Measurements from ENCODE around the gene SORCS2.

Gene SORCS2

GRCh38 chr4:7717946-7718490 lies 525.7 kb downstream of the SORCS2 start:
- Histone ChIP-seq H3K79me2 (ENCODE audit: control insufficient read depth, low read length) (no peaks in the 10 kb centered on the region), H3K9me2 (replicated peaks; ENCODE audit: control insufficient read depth, low read length) (no peaks in the 10 kb centered on the region), H3K27me3 (ENCODE audit: control insufficient read depth, low read length) (0 out of 2 replicates have a peak, but pooled peaks cover 2% of the 10 kb centered on the region), H3K27ac (ENCODE audit: low read depth, low read length) (no peak overlapping the region), H3K4me3 (ENCODE audit: low read length) (no peak overlapping the region), H3K4me2 (ENCODE audit: low read length) (no peak overlapping the region), H4K20me1 (ENCODE audit: control insufficient read depth, insufficient read depth, low read depth, low read length) (no peaks in the 10 kb centered on the region), H3K36me3 (ENCODE audit: control insufficient read depth, low read length) (no peaks in the 10 kb centered on the region), H3K4me1 (ENCODE audit: control insufficient read depth, low read length) (peaks cover 6% of the 10 kb centered on the region; the same call in 1 of the 2 replicates), H3F3A (ENCODE audit: control insufficient read depth, insufficient read depth) (no peaks in the 10 kb centered on the region), H3K9me3 (ENCODE audit: control insufficient read depth, insufficient read depth, low read length) (no peaks in the 10 kb centered on the region)
- TF ChIP-seq CTCF (IDR thresholded peaks at IDR 0.05; ENCODE audit: low read depth, low read length, poor library complexity, severe bottlenecking) (no peak), EZH2phosphoT487 (IDR thresholded peaks at IDR 0.05; ENCODE audit: borderline replicate concordance, low read length) (no peak)

GRCh38 chr4:7719354-7720174 lies 527.2 kb downstream of the SORCS2 start:
- Histone ChIP-seq H3K9me3 (ENCODE audit: control insufficient read depth, insufficient read depth, low read length) (no peaks in the 10 kb centered on the region; the same call in 1 of the 2 replicates), H3K36me3 (ENCODE audit: control insufficient read depth, low read length) (no peaks in the 10 kb centered on the region), H3K79me2 (ENCODE audit: control insufficient read depth, low read length) (no peaks in the 10 kb centered on the region), H3K4me2 (ENCODE audit: low read length) (no peak overlapping the region), H3K27me3 (ENCODE audit: control insufficient read depth, low read length) (0 out of 2 replicates have a peak, but pooled peaks cover 2% of the 10 kb centered on the region), H3K27ac (ENCODE audit: low read depth, low read length) (no peak overlapping the region), H3K4me1 (ENCODE audit: control insufficient read depth, low read length) (peaks cover 6% of the 10 kb centered on the region; the same call in 1 of the 2 replicates), H3K4me3 (ENCODE audit: low read length) (no peak overlapping the region), H3K9me2 (replicated peaks; ENCODE audit: control insufficient read depth, low read length) (no peaks in the 10 kb centered on the region), H3F3A (ENCODE audit: control insufficient read depth, insufficient read depth) (no peaks in the 10 kb centered on the region), H4K20me1 (ENCODE audit: control insufficient read depth, insufficient read depth, low read depth, low read length) (no peaks in the 10 kb centered on the region)
- TF ChIP-seq EZH2phosphoT487 (IDR thresholded peaks at IDR 0.05; ENCODE audit: borderline replicate concordance, low read length) (no peak), CTCF (IDR thresholded peaks at IDR 0.05; ENCODE audit: low read depth, low read length, poor library complexity, severe bottlenecking) (peak; percentile 82)

GRCh38 chr4:7721984-7722551 lies 529.7 kb downstream of the SORCS2 start:
- no peak for TF ChIP-seq EZH2phosphoT487 (IDR thresholded peaks at IDR 0.05; ENCODE audit: borderline replicate concordance, low read length)
- TF ChIP-seq CTCF (IDR thresholded peaks at IDR 0.05; ENCODE audit: low read depth, low read length, poor library complexity, severe bottlenecking), result no peak
- H3K9me2 ChIP-seq (replicated peaks; ENCODE audit: control insufficient read depth, low read length), result no peaks in the 10 kb centered on the region
- H3K4me2 ChIP-seq (ENCODE audit: low read length), result no peak overlapping the region
- no peak overlapping the region for H3K4me3 ChIP-seq (ENCODE audit: low read length)
- no peaks in the 10 kb centered on the region for H4K20me1 ChIP-seq (ENCODE audit: control insufficient read depth, insufficient read depth, low read depth, low read length)
- H3K27ac ChIP-seq (ENCODE audit: low read depth, low read length), result no peak overlapping the region
- H3K79me2 ChIP-seq (ENCODE audit: control insufficient read depth, low read length), result no peaks in the 10 kb centered on the region
- no peaks in the 10 kb centered on the region for H3K36me3 ChIP-seq (ENCODE audit: control insufficient read depth, low read length)
- no peaks in the 10 kb centered on the region; the same call in 1 of the 2 replicates for H3K9me3 ChIP-seq (ENCODE audit: control insufficient read depth, insufficient read depth, low read length)
- H3K27me3 ChIP-seq (ENCODE audit: control insufficient read depth, low read length), result 0 out of 2 replicates have a peak, but pooled peaks cover 2% of the 10 kb centered on the region
- no peaks in the 10 kb centered on the region for H3F3A ChIP-seq (ENCODE audit: control insufficient read depth, insufficient read depth)
- peaks cover 6% of the 10 kb centered on the region; the same call in 1 of the 2 replicates for H3K4me1 ChIP-seq (ENCODE audit: control insufficient read depth, low read length)

All from DOHH2 (cell line).